Memory B cell (primary cell): ENCODE measurements around the gene ZFP69.

Experiments
- ATAC-seq: fragments of 150-1000 bp; cut with Tn5 transposase; 2 replicates; pipeline ENCODE4 v1.10.0; 2021; ENCODE audit warnings: low read depth, mild to moderate bottlenecking, moderate library complexity
- DNase-seq, 2 donors: peaks; one replicate each; pipeline ENCODE4 v3.0.0; 2022; ENCODE audit warnings: low spot score in 2 of 2
- H3K27ac Mint-ChIP-seq: one replicate; pipeline ENCODE4 v1.8.0; 2022; ENCODE audit warnings: mild to moderate bottlenecking, moderate library complexity, mixed read lengths
- H3K27me3 Mint-ChIP-seq: one replicate; pipeline ENCODE4 v1.8.0; 2022; ENCODE audit warnings: mixed read lengths
- H3K36me3 Mint-ChIP-seq: one replicate; pipeline ENCODE4 v1.8.0; 2022; ENCODE audit warnings: mild to moderate bottlenecking, mixed read lengths
- H3K4me1 Mint-ChIP-seq: one replicate; pipeline ENCODE4 v1.8.0; 2022; ENCODE audit warnings: mixed read lengths
- H3K4me3 Mint-ChIP-seq: one replicate; pipeline ENCODE4 v1.8.0; 2022; ENCODE audit warnings: mild to moderate bottlenecking, moderate library complexity, mixed read lengths
- H3K9me3 Mint-ChIP-seq: one replicate; pipeline ENCODE4 v1.8.0; 2022; ENCODE audit warnings: mixed read lengths

The ZFP69 gene

DNA sequence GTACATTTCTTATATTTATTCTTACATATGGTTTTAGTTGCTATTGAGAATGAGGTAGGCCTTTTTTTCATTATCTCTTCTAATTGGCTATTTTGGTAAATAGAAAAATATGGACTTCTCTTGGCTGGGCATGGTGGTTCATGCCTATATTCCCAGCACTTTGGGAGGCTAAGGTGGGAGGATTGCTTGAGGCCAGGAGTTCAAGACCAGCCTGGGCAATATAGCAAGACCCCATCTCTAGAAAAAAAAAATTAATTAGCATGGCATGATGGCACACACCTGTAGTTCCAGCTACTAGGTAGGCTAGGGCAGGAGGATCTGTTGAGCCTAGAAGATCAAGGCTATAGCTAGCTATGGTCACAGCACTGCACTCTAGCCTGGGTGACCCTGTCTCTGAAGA, 57.5 kb downstream of the ZFP69 start:
- Mint-ChIP-seq H3K27me3 (no peaks in the 10 kb centered on the region), H3K9me3 (peaks cover 4% of the 10 kb centered on the region), H3K4me3 (no peak overlapping the region), H3K36me3 (peaks cover 8% of the 10 kb centered on the region), H3K27ac (no peak overlapping the region), H3K4me1 (peaks cover 13% of the 10 kb centered on the region)
- DNase-seq (no peak), ATAC-seq (no peak)

DNA sequence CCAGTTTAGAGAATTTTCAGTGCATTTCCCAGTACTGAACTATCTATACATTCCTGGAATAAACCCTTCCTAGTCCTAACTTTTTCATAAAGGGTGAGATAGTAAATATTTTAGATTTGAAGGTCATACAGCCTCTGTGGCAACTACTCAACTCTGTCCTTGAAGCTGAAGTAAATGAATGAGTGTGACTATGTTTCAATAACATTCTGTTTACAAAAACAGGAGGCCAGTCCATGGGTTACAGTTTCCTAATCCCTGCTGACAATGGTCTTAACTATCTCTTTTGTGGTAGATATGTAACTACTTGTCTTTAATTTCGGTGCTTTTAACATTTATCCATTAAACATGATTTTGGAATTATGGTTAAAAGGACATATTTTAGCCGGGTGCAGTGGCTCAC, 58.6 kb downstream of the ZFP69 start:
- DNase-seq (no peak), ATAC-seq (no peak)
- Mint-ChIP-seq H3K4me1 (peaks cover 13% of the 10 kb centered on the region), H3K4me3 (no peak overlapping the region), H3K36me3 (peaks cover 9% of the 10 kb centered on the region), H3K9me3 (peaks cover 4% of the 10 kb centered on the region), H3K27ac (no peak overlapping the region), H3K27me3 (no peaks in the 10 kb centered on the region)

DNA sequence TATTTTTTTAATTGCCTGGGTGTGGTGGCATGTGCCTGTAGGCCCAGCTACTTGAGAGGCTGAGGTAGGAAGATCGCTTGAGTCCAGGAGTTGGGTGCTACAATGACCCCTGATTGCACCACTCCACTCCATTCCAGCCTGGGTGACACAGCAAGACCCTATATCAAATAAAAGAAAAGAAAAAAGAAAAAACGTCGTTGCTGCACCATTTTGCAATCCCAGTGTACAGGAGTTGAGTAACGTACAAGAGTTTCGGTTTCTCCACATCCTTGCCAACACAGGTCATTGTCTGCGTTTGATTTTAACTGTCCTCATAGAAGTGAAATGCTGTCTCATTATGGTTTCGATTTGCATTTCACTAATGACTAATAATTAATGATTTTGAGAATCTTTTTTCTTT, 62.2 kb downstream of the ZFP69 start:
- no peak for DNase-seq
- no peak for ATAC-seq
- peaks cover 2% of the 10 kb centered on the region for H3K9me3 Mint-ChIP-seq

More for the DNA sequence above, 62.2 kb downstream of the ZFP69 start:
- no peaks in the 10 kb centered on the region for H3K4me1 Mint-ChIP-seq
- peaks cover 30% of the 10 kb centered on the region for H3K36me3 Mint-ChIP-seq
- no peaks in the 10 kb centered on the region for H3K27me3 Mint-ChIP-seq
- H3K27ac Mint-ChIP-seq = no peak overlapping the region
- no peak overlapping the region for H3K4me3 Mint-ChIP-seq
